IPS-18a (cell line): ENCODE measurements around the gene PLTP.

Source experiments
- H3K27ac ChIP-seq: one replicate; pipeline ENCODE4 v1.5.1; 2013; ENCODE audit warnings: low read length
- H3K27me3 ChIP-seq: one replicate; pipeline ENCODE4 v1.6.1; 2013; ENCODE audit warnings: mild to moderate bottlenecking, low read length; ENCODE audit not compliant: control insufficient read depth, insufficient read depth
- H3K36me3 ChIP-seq: one replicate; pipeline ENCODE4 v1.6.1; 2013; ENCODE audit warnings: low read depth, low read length; ENCODE audit not compliant: control insufficient read depth
- H3K4me1 ChIP-seq: one replicate; pipeline ENCODE4 v1.6.1; 2013; ENCODE audit warnings: low read depth, low read length; ENCODE audit not compliant: control insufficient read depth
- H3K4me3 ChIP-seq: one replicate; pipeline ENCODE4 v1.5.1; 2013; ENCODE audit warnings: low read length
- H3K9ac ChIP-seq: one replicate; pipeline ENCODE4 v1.6.1; 2013; ENCODE audit warnings: mild to moderate bottlenecking, low read length, moderate library complexity
- H3K9me3 ChIP-seq: one replicate; pipeline ENCODE4 v1.6.1; 2013; ENCODE audit warnings: low read depth, low read length; ENCODE audit not compliant: control insufficient read depth

Gene PLTP

DNA sequence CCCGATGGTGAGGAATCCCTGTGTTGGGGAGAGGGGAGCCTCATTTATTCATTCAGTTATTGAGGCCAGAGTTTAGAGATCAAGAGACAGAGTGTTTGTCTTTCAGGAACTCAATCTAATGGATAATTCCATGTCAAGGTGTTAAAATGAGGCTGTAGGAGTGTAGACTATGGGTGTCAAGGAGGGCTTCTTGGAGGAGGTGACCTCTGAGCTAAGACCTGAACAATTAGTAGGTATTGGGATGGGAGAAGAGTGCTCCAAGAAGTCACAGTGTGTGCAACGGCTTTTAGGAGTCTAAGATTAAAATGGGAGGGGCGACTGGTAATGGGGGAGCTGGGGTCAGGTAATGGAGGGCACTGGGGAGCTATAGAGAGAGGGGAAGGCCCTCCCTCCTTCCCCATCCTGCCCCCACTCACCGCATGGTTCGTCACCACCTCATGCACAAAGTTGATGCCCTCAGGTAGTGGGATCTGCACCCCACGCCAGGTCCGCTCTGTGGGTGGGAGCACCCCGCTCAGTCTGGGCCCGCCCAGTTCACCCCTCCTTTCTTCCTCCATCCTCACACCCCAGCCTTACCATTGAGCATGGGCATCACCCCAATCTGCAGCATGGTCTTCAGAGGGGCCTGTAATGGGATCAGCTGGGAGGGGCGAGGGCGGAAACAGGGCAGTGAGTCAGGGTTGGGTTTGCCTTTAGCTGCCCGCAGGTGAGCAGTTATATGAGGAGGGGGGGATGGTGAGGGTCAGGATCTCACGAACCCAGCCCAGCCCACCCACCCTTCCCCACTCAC is 12.7 kb downstream of the PLTP start:
- H3K4me3 ChIP-seq: no peak overlapping the region
- no peaks in the 10 kb centered on the region for H3K27me3 ChIP-seq
- H3K27ac ChIP-seq: no peak overlapping the region
- H3K4me1 ChIP-seq: no peaks in the 10 kb centered on the region
- peaks cover 54% of the 10 kb centered on the region for H3K36me3 ChIP-seq
- no peak overlapping the region for H3K9ac ChIP-seq
- no peaks in the 10 kb centered on the region for H3K9me3 ChIP-seq

DNA sequence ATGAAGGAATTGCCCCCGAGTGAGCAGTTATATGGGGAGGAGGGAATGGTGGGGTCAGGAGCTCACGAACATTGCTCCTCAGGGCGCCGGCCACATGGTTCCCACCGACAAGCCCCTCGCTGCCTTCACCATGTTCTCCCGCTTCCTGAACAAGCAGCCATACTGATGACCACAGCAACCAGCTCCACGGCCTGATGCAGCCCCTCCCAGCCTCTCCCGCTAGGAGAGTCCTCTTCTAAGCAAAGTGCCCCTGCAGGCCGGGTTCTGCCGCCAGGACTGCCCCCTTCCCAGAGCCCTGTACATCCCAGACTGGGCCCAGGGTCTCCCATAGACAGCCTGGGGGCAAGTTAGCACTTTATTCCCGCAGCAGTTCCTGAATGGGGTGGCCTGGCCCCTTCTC is 13.7 kb downstream of the PLTP start:
- Histone ChIP-seq H3K9me3 (no peaks in the 10 kb centered on the region), H3K27ac (no peak overlapping the region)

DNA sequence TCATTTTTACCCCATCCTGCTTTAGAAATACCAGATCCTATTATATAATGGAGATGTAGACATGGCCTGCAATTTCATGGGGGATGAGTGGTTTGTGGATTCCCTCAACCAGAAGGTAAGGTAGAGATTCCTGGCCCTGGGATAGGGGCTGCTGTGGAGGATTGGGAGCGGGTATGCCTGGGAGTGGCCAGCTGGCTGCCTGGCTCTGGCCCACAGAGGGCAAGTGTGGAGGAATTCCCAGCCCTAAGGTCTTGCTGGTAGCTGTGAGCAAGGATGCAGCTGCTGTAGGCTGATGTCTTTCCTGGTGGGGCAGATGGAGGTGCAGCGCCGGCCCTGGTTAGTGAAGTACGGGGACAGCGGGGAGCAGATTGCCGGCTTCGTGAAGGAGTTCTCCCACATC is 14.3 kb downstream of the PLTP start:
- Histone ChIP-seq H3K9ac (no peak overlapping the region), H3K27ac (no peak overlapping the region), H3K4me1 (no peaks in the 10 kb centered on the region), H3K36me3 (peaks cover 48% of the 10 kb centered on the region), H3K4me3 (no peak overlapping the region), H3K27me3 (no peaks in the 10 kb centered on the region), H3K9me3 (no peaks in the 10 kb centered on the region)

More for the DNA sequence above, 13.7 kb downstream of the PLTP start:
- Histone ChIP-seq H3K4me1 (no peaks in the 10 kb centered on the region), H3K9ac (no peak overlapping the region), H3K4me3 (no peak overlapping the region), H3K27me3 (no peaks in the 10 kb centered on the region), H3K36me3 (peaks cover 52% of the 10 kb centered on the region)

DNA sequence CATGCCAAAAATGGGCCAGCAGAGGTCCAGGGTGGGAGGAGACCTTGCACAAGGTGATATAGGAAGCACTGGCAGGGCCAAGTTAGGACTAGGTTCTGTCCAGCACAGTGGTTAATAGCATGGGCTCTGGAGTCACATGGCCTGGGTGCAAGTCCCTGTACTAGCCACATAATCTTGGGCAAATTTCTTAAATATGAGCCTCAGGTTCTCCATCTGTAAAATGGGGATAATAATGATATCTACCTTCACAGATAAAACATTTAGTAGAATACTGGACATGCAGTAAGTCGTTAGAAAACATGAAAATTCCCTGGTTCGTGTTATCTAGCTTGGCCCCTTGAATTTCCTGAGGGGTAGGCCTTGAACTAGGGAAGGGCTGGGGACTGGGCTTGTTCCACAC is 14.7 kb downstream of the PLTP start:
- Histone ChIP-seq H3K9me3 (no peaks in the 10 kb centered on the region), H3K4me1 (no peaks in the 10 kb centered on the region), H3K27me3 (no peaks in the 10 kb centered on the region), H3K36me3 (peaks cover 48% of the 10 kb centered on the region), H3K4me3 (no peak overlapping the region), H3K9ac (no peak overlapping the region), H3K27ac (no peak overlapping the region)

DNA sequence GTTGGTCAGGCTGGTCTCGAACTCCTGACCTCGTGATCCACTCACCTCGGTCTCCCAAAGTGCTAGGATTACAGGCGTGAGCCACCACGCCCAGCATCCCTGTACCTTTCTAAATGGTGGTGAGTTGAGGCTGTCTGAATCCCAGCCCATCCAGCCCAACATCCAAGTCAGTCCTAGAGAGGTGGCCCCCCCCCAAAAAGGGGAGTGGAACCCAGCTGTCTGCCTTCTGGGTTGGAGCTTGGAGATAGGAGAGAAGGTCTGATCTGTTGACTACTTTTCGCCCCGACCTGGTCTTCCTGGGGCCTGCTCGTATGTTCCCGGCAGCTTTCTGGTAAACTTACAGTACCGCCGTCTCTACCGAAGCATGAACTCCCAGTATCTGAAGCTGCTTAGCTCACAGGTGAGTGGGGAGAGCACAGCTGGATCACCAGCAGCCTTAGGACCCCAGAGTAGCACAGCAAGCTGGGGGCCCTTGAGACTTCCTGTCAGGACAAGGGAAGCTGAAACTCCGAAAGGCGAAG is 15.3 kb downstream of the PLTP start:
- H3K4me1 ChIP-seq: no peaks in the 10 kb centered on the region
- H3K27ac ChIP-seq: no peak overlapping the region
- no peak overlapping the region for H3K9ac ChIP-seq
- no peaks in the 10 kb centered on the region for H3K27me3 ChIP-seq
- peaks cover 44% of the 10 kb centered on the region for H3K36me3 ChIP-seq
- H3K4me3 ChIP-seq: no peak overlapping the region
- no peaks in the 10 kb centered on the region for H3K9me3 ChIP-seq

DNA sequence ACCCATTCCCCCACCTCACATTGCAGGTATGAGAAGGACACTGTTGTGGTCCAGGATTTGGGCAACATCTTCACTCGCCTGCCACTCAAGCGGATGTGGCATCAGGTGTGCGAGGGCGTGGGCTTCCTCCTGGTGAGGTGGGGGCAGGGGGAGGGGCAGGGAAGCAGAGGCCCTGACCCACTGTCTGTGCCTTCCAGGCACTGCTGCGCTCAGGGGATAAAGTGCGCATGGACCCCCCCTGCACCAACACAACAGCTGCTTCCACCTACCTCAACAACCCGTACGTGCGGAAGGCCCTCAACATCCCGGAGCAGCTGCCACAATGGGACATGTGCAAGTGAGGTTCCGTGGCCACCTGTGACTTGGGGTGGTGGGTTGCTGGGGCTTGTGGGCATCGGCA is 17.2 kb downstream of the PLTP start:
- Histone ChIP-seq H3K4me3 (no peak overlapping the region), H3K4me1 (no peaks in the 10 kb centered on the region), H3K9ac (no peak overlapping the region), H3K27ac (no peak overlapping the region), H3K36me3 (peaks cover 32% of the 10 kb centered on the region), H3K27me3 (no peaks in the 10 kb centered on the region), H3K9me3 (no peaks in the 10 kb centered on the region)

DNA sequence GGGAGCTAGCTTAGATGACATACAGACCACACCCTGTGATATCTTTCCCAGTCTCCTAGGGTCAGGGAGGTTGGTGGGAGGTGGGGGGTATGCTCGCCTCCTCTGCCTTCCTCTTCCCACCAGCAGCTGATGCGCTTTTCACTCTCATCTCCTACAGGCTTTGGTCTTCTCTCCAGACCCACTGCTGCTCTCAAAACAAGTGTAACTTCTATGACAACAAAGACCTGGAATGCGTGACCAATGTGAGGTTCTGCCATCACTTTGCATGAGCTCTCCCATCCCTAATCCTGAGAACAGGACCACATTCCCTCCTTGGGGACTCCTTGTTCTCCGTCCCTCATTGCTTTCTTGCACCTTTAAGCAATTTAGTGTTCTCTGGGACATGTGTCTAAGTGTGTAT is 18.1 kb downstream of the PLTP start:
- no peaks in the 10 kb centered on the region for H3K4me1 ChIP-seq
- H3K36me3 ChIP-seq: peaks cover 26% of the 10 kb centered on the region
- no peaks in the 10 kb centered on the region for H3K27me3 ChIP-seq
- H3K27ac ChIP-seq: no peak overlapping the region
- no peaks in the 10 kb centered on the region for H3K9me3 ChIP-seq
- H3K4me3 ChIP-seq: no peak overlapping the region
- no peak overlapping the region for H3K9ac ChIP-seq

DNA sequence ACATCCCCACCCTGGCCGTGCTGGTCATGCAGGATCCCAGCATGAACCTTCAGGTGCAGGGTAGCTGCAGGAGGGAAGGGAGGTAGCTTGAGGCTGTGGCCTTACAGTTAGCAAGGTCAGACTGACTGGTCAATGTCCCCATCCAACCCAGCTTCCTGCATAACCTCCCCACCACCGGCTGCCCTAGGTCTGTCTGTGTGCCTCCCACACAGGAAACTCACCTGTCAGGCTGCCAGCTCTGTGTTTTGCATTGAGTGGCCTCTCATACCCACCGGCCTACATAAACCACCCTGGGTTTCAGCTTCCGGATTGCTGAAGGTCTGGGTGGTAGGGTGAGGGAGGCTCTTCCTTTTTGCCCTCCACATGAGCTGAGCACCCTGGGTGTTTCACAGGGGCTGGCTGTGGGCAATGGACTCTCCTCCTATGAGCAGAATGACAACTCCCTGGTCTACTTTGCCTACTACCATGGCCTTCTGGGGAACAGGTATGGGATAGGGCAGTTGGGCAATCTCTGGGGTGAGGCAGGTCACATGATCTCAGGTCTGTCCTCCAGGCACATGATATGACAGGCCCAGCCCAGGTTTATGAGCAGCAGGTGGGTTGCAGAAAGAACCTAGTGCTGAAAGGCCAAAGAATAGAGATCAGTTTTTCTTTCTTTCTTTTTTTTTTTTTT is 19.0 kb downstream of the PLTP start:
- no peaks in the 10 kb centered on the region for H3K4me1 ChIP-seq
- H3K36me3 ChIP-seq: peaks cover 18% of the 10 kb centered on the region

DNA sequence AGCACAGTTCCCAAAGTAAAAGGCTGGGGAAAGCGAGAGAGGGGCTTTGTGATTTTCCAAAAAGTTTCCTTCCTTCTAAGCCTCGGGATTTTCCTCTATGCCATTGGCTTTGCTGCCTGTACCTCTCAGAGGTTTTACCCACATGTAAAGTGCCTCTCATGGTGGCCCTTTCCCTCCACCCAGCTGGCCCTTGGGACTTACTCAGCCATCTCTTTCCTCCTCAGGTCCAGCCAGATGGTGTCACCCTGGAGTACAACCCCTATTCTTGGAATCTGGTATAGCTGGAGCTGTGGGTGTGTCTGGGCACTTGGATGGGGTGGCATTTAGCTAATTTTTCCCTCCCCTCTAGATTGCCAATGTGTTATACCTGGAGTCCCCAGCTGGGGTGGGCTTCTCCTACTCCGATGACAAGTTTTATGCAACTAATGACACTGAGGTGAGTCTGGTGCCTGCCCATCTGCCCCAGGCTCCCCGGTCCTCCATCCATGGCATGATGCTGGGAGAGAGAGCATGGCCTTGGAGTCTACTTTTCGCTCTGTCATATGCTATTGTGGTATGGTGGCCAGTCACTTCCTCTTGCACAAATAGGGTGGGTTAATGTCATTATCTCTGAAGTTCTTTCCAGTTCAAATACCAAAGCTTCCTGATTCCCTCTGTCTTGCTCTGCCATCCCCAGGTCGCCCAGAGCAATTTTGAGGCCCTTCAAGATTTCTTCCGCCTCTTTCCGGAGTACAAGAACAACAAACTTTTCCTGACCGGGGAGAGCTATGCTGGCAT is 19.7 kb downstream of the PLTP start:
- Histone ChIP-seq H3K9ac (peak overlapping the region; percentile 63), H3K36me3 (peaks cover 12% of the 10 kb centered on the region), H3K27ac (no peak overlapping the region), H3K4me1 (no peaks in the 10 kb centered on the region), H3K9me3 (no peaks in the 10 kb centered on the region), H3K4me3 (peak overlapping the region; percentile 77), H3K27me3 (no peaks in the 10 kb centered on the region)

More for the DNA sequence above, 19.0 kb downstream of the PLTP start:
- Histone ChIP-seq H3K27me3 (no peaks in the 10 kb centered on the region), H3K9ac (no peak overlapping the region), H3K27ac (no peak overlapping the region), H3K9me3 (no peaks in the 10 kb centered on the region), H3K4me3 (no peak overlapping the region)

DNA sequence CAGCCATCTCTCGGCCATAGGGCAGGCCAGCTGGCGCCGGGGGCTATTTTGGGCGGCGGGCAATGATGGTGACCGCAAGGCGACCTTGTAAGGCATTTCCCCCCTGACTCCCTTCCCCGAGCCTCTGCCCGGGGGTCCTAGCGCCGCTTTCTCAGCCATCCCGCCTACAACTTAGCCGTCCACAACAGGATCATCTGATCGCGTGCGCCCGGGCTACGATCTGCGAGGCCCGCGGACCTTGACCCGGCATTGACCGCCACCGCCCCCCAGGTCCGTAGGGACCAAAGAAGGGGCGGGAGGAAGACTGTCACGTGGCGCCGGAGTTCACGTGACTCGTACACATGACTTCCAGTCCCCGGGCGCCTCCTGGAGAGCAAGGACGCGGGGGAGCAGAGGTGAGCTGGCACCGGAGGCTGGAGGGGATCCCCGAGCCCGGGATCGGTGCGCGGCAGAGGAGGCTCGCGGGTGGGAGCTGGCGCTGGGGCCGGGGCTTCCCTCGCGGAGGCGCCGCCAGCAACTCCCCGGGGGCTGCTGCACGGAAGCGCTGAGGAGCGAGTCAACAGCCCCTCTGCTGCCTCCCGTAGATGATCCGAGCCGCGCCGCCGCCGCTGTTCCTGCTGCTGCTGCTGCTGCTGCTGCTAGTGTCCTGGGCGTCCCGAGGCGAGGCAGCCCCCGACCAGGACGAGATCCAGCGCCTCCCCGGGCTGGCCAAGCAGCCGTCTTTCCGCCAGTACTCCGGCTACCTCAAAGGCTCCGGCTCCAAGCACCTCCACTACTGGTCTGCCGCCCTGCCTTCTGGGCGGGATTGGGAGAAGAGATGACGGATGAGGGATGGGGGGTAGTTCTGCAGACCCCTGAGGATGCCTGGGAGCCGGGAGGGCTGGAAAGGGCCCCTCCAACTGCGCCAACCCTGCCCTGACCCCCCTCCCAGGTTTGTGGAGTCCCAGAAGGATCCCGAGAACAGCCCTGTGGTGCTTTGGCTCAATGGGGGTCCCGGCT is 20.7 kb downstream of the PLTP start, which contains the start of the genes CTSA and NEURL2:
Gene CTSA (plus strand): TSS at position 351 of the 999 bp plus-strand sequence. CDS start 234 bp downstream, at position 585.
Gene NEURL2 (minus strand): TSS at position 224 of the 999 bp plus-strand sequence. CDS start 217 bp downstream, at position 7.
- no peaks in the 10 kb centered on the region for H3K27me3 ChIP-seq
- H3K4me1 ChIP-seq: no peaks in the 10 kb centered on the region
- no peak within 1 kb of the TSS for H3K27ac ChIP-seq
- H3K9me3 ChIP-seq: no peaks in the 10 kb centered on the region
- H3K9ac ChIP-seq: peak within 1 kb of the TSS; percentile 63
- H3K36me3 ChIP-seq: peaks cover 11% of the 10 kb centered on the region
- peak within 1 kb of the TSS; percentile 77 for H3K4me3 ChIP-seq
